Mesenchymal stem cell (in vitro differentiated cells and primary cell): ENCODE results near the gene USP12.

Experiments used
- DNase-seq: peaks from one replicate; pipeline ENCODE4 v3.0.0-alpha.2; 2013
- H2AFZ ChIP-seq: one replicate; pipeline ENCODE4 v1.6.1; 2013; ENCODE audit warnings: low read depth, mild to moderate bottlenecking, control low read depth, inconsistent platforms, low read length, moderate library complexity
- H2AK5ac ChIP-seq: 2 replicates; pipeline ENCODE4 v1.6.1; 2013; ENCODE audit warnings: low read length, moderate library complexity, mild to moderate bottlenecking, inconsistent platforms; ENCODE audit not compliant: severe bottlenecking
- H2BK120ac ChIP-seq: one replicate; pipeline ENCODE4 v1.6.1; 2013; ENCODE audit warnings: low read depth, mild to moderate bottlenecking, inconsistent platforms, low read length, moderate library complexity
- H2BK12ac ChIP-seq, 2 experiments: one replicate each; pipeline ENCODE4 v1.6.1; 2013; ENCODE audit warnings: inconsistent platforms in 2 of 2, low read length in 2 of 2, mild to moderate bottlenecking in 2 of 2, moderate library complexity in 2 of 2, control low read depth in 1 of 2
- H2BK15ac ChIP-seq: one replicate; pipeline ENCODE4 v1.6.1; 2013; ENCODE audit warnings: mild to moderate bottlenecking, low read depth, inconsistent platforms; ENCODE audit not compliant: poor library complexity, severe bottlenecking
- H2BK5ac ChIP-seq: 2 replicates; pipeline ENCODE4 v1.6.1; 2013; ENCODE audit warnings: low read depth, mild to moderate bottlenecking, low read length, control low read depth, inconsistent platforms; ENCODE audit not compliant: poor library complexity, severe bottlenecking
- H3K14ac ChIP-seq, 2 experiments: one replicate each; pipeline ENCODE4 v1.6.1; 2013; ENCODE audit warnings: inconsistent platforms in 2 of 2, low read length in 2 of 2, control low read depth in 1 of 2, mild to moderate bottlenecking in 1 of 2, moderate library complexity in 1 of 2
- H3K18ac ChIP-seq, 2 experiments: one replicate each; pipeline ENCODE4 v1.6.1; 2013; ENCODE audit warnings: inconsistent platforms in 2 of 2, low read length in 2 of 2, control low read depth in 1 of 2, low read depth in 1 of 2, mild to moderate bottlenecking in 1 of 2
- H3K23ac ChIP-seq, 2 experiments: one replicate each; pipeline ENCODE4 v1.6.1; 2013; ENCODE audit warnings: inconsistent platforms in 2 of 2, low read length in 2 of 2, mild to moderate bottlenecking in 2 of 2, moderate library complexity in 2 of 2, control low read depth in 1 of 2
- H3K27ac ChIP-seq: 2 replicates; pipeline ENCODE4 v1.5.1; 2013; ENCODE audit warnings: mild to moderate bottlenecking, moderate library complexity, low read length, control low read depth, inconsistent platforms; ENCODE audit not compliant: poor library complexity, severe bottlenecking
- H3K27me3 ChIP-seq, 2 experiments: 2 replicates each; pipeline versions ENCODE4 v1.6.1 to v1.7.0; 2013; ENCODE audit warnings: low read length in 2 of 2, mild to moderate bottlenecking in 2 of 2, moderate library complexity in 2 of 2, control low read depth in 1 of 2, inconsistent platforms in 1 of 2; ENCODE audit not compliant: control insufficient read depth in 1 of 2, insufficient read depth in 1 of 2
- H3K36me3 ChIP-seq, 2 experiments: 2 replicates each; pipeline versions ENCODE4 v1.6.1 to v1.7.0; 2013; ENCODE audit warnings: low read length in 2 of 2, control low read depth in 1 of 2, inconsistent platforms in 1 of 2, low read depth in 1 of 2, mild to moderate bottlenecking in 1 of 2; ENCODE audit not compliant: insufficient read depth in 2 of 2, control insufficient read depth in 1 of 2
- H3K4ac ChIP-seq, 2 experiments: one replicate each; pipeline ENCODE4 v1.6.1; 2013; ENCODE audit warnings: inconsistent platforms in 2 of 2, low read length in 2 of 2, mild to moderate bottlenecking in 2 of 2, moderate library complexity in 2 of 2, control low read depth in 1 of 2, low read depth in 1 of 2
- H3K4me1 ChIP-seq: 2 replicates; pipeline ENCODE4 v1.6.1; 2013; ENCODE audit warnings: low read depth, low read length, control low read depth; ENCODE audit not compliant: control insufficient read depth, insufficient read depth
- H3K4me2 ChIP-seq: 2 replicates; pipeline ENCODE4 v1.6.1; 2013; ENCODE audit warnings: low read length, mild to moderate bottlenecking, inconsistent platforms; ENCODE audit not compliant: poor library complexity, severe bottlenecking
- H3K4me3 ChIP-seq, 2 experiments: 2 replicates each; pipeline versions ENCODE4 v1.5.1 to v1.7.0; 2013; ENCODE audit warnings: low read length in 2 of 2, mild to moderate bottlenecking in 2 of 2, control low read depth in 1 of 2, low read depth in 1 of 2; ENCODE audit not compliant: insufficient read depth in 1 of 2
- H3K79me1 ChIP-seq: replicated peaks from 2 replicates; pipeline ENCODE4 v1.6.1; 2013; ENCODE audit warnings: mild to moderate bottlenecking, control low read depth, low read length, inconsistent platforms; ENCODE audit not compliant: poor library complexity, severe bottlenecking
- H3K9ac ChIP-seq: 2 replicates; pipeline ENCODE4 v1.7.0; 2013; ENCODE audit warnings: mild to moderate bottlenecking, low read length, moderate library complexity
- H3K9me3 ChIP-seq: 2 replicates; pipeline ENCODE4 v1.7.0; 2013; ENCODE audit warnings: mild to moderate bottlenecking, low read length; ENCODE audit not compliant: control insufficient read depth
- H4K8ac ChIP-seq: one replicate; pipeline ENCODE4 v1.6.1; 2013; ENCODE audit warnings: inconsistent platforms, mild to moderate bottlenecking, low read length, moderate library complexity
- H4K91ac ChIP-seq: one replicate; pipeline ENCODE4 v1.6.1; 2013; ENCODE audit warnings: mild to moderate bottlenecking, low read length, inconsistent platforms
- WGBS: methylation state at CpG from one replicate; pipeline ENCODE4 v1.1.7; 2013; ENCODE audit warnings: mixed read lengths; 5-methylcytosine and 5-hydroxymethylcytosine counted together

Gene USP12

GRCh38 chr13:27128825-27129627, 42.6 kb downstream of the USP12 start:
- Histone ChIP-seq H3K4ac (no peak overlapping the region), H3K27ac (no peak overlapping the region), H3K23ac (no peak overlapping the region), H3K79me1 (peaks cover 27% of the 10 kb centered on the region), H2BK5ac (no peak overlapping the region), H2BK15ac (no peak overlapping the region), H4K91ac (no peak overlapping the region), H2BK12ac (no peak overlapping the region), H3K9ac (no peak overlapping the region), H3K36me3 (peaks cover 6 to 7% of the 10 kb centered on the region in 2 experiments), H3K18ac (no peak overlapping the region), H2AK5ac (no peak overlapping the region), H3K4me3 (no peak overlapping the region), H3K4me1 (peaks cover 8% of the 10 kb centered on the region), H2AFZ (no peak overlapping the region), H3K9me3 (peaks cover 15% of the 10 kb centered on the region), H4K8ac (no peak overlapping the region), H3K14ac (no peak overlapping the region), H3K4me2 (no peak overlapping the region), H2BK120ac (no peak overlapping the region), H3K27me3 (no peaks in the 10 kb centered on the region)
- no peak for DNase-seq
- 97% methylated on average over 7 of the region's 8 CpGs for WGBS

- Histone ChIP-seq H3K23ac (no peak overlapping the region), H4K91ac (no peak overlapping the region), H3K27ac (no peak overlapping the region), H2BK120ac (no peak overlapping the region), H3K36me3 (peaks cover 6 to 11% of the 10 kb centered on the region in 2 experiments), H3K4ac (no peak overlapping the region), H2AK5ac (no peak overlapping the region), H3K4me3 (no peak overlapping the region), H2BK15ac (no peak overlapping the region), H3K27me3 (no peaks in the 10 kb centered on the region), H2BK5ac (no peak overlapping the region), H3K9me3 (peaks cover 15% of the 10 kb centered on the region), H2AFZ (no peak overlapping the region), H2BK12ac (no peak overlapping the region), H3K4me2 (no peak overlapping the region), H4K8ac (no peak overlapping the region), H3K14ac (no peak overlapping the region), H3K18ac (no peak overlapping the region), H3K9ac (no peak overlapping the region), H3K4me1 (peaks cover 6% of the 10 kb centered on the region), H3K79me1 (peaks cover 26% of the 10 kb centered on the region)
- DNase-seq, result no peak
Measured at GRCh38 chr13:27126859-27127258, 44.8 kb downstream of the USP12 start.

GRCh38 chr13:27125357-27126282, 46.0 kb downstream of the USP12 start:
- Histone ChIP-seq H3K79me1 (peaks cover 23% of the 10 kb centered on the region), H2BK120ac (no peak overlapping the region), H3K4ac (no peak overlapping the region), H3K4me3 (no peak overlapping the region), H3K27me3 (no peaks in the 10 kb centered on the region), H3K9me3 (peaks cover 15% of the 10 kb centered on the region), H2AK5ac (no peak overlapping the region), H4K91ac (no peak overlapping the region), H2BK12ac (no peak overlapping the region), H3K36me3 (peaks cover 6 to 11% of the 10 kb centered on the region in 2 experiments), H3K18ac (no peak overlapping the region), H3K4me1 (peaks cover 4% of the 10 kb centered on the region), H3K4me2 (no peak overlapping the region), H2AFZ (no peak overlapping the region), H3K9ac (no peak overlapping the region), H3K14ac (no peak overlapping the region), H3K23ac (no peak overlapping the region), H3K27ac (no peak overlapping the region), H2BK5ac (no peak overlapping the region), H4K8ac (no peak overlapping the region), H2BK15ac (no peak overlapping the region)
- 93% methylated on average over 23 of the region's 23 CpGs for WGBS
- DNase-seq, result no peak

- over 99% methylated on average over 4 of the region's 4 CpGs for WGBS
- DNase-seq, result no peak
- H2BK120ac ChIP-seq, result no peak overlapping the region
Measured at GRCh38 chr13:27124571-27124970, 47.0 kb downstream of the USP12 start.

More at GRCh38 chr13:27124571-27124970, 47.0 kb downstream of the USP12 start:
- Histone ChIP-seq H3K14ac (no peak overlapping the region), H2AFZ (no peak overlapping the region), H2BK15ac (no peak overlapping the region), H3K36me3 (peaks cover 6 to 11% of the 10 kb centered on the region in 2 experiments), H3K18ac (no peak overlapping the region), H3K9me3 (peaks cover 9% of the 10 kb centered on the region), H3K4ac (no peak overlapping the region), H2AK5ac (no peak overlapping the region), H3K27me3 (no peaks in the 10 kb centered on the region), H4K91ac (no peak overlapping the region), H3K4me3 (no peak overlapping the region), H3K4me2 (no peak overlapping the region), H2BK5ac (no peak overlapping the region), H2BK12ac (no peak overlapping the region), H3K27ac (no peak overlapping the region), H3K79me1 (peaks cover 19% of the 10 kb centered on the region), H3K4me1 (peaks cover 5% of the 10 kb centered on the region), H3K9ac (no peak overlapping the region), H3K23ac (no peak overlapping the region), H4K8ac (no peak overlapping the region)
